GM23338 (cell line): ENCODE measurements around the gene PABPC1L. TPM values are rescaled to one million over a fixed set of nuclear protein-coding genes. Genes with fewer than 3 reads are reported as not detected.

Experiments used
- ATAC-seq: fragments of 200-7000 bp; cut with Tn5 transposase; 3 replicates; pipeline ENCODE4 v1.9.1; 2020
- DNase-seq: peaks from one replicate; pipeline ENCODE4 v3.0.0-alpha.2; 2015; ENCODE audit warnings: low spot score
- H2AFZ ChIP-seq: fragments of 200-600 bp; sonication (generic); 2 replicates; pipeline ENCODE4 v1.8.0; 2016; ENCODE audit warnings: antibody characterized with exemption, mild to moderate bottlenecking, moderate library complexity
- H3F3A ChIP-seq: fragments of 200-600 bp; sonication (generic); replicated peaks from 2 replicates; pipeline ENCODE4 v1.8.0; 2017; ENCODE audit warnings: antibody characterized with exemption, mixed run types, low read depth
- H3K27ac ChIP-seq: fragments of 200-600 bp; sonication (generic); 2 replicates; pipeline ENCODE4 v1.6.1; 2016; ENCODE audit warnings: low read depth
- H3K27me3 ChIP-seq: fragments of 200-600 bp; sonication (generic); 2 replicates; pipeline ENCODE4 v1.8.0; 2016; ENCODE audit warnings: mild to moderate bottlenecking, mixed run types, moderate library complexity; ENCODE audit not compliant: insufficient read depth
- H3K36me3 ChIP-seq: fragments of 200-600 bp; sonication (generic); 2 replicates; pipeline ENCODE4 v1.8.0; 2016; ENCODE audit warnings: mild to moderate bottlenecking; ENCODE audit not compliant: insufficient read depth
- H3K4me1 ChIP-seq: fragments of 200-600 bp; sonication (generic); 2 replicates; pipeline ENCODE4 v1.8.0; 2016; ENCODE audit warnings: mild to moderate bottlenecking, moderate library complexity; ENCODE audit not compliant: insufficient read depth
- H3K4me2 ChIP-seq: fragments of 200-600 bp; sonication (generic); 2 replicates; pipeline ENCODE4 v1.7.1; 2017; ENCODE audit warnings: mixed run types
- H3K4me3 ChIP-seq: fragments of 200-600 bp; sonication (generic); 2 replicates; pipeline ENCODE4 v1.6.1; 2016; ENCODE audit warnings: mixed run types
- H3K79me2 ChIP-seq: fragments of 200-600 bp; sonication (generic); replicated peaks from 2 replicates; pipeline ENCODE4 v1.8.0; 2017; ENCODE audit warnings: mild to moderate bottlenecking; ENCODE audit not compliant: insufficient read depth
- H3K9me2 ChIP-seq: fragments of 200-600 bp; sonication (generic); 2 replicates; pipeline ENCODE4 v1.8.0; 2017; ENCODE audit not compliant: insufficient read depth
- H4K20me1 ChIP-seq: fragments of 200-600 bp; sonication (generic); replicated peaks from 2 replicates; pipeline ENCODE4 v1.8.0; 2017; ENCODE audit warnings: mild to moderate bottlenecking; ENCODE audit not compliant: insufficient read depth
- H3K27ac Mint-ChIP-seq: 2 replicates; pipeline ENCODE4 v1.8.0; 2020; ENCODE audit warnings: inconsistent platforms, mild to moderate bottlenecking, moderate library complexity, mixed read lengths
- H3K27me3 Mint-ChIP-seq: 3 replicates; pipeline ENCODE4 v1.8.0; 2022; ENCODE audit warnings: low read depth, mild to moderate bottlenecking, moderate library complexity, mixed read lengths, inconsistent platforms; ENCODE audit not compliant: insufficient read depth, poor library complexity
- H3K36me3 Mint-ChIP-seq: 3 replicates; pipeline ENCODE4 v1.8.0; 2021; ENCODE audit warnings: low read depth, mild to moderate bottlenecking, inconsistent platforms, moderate library complexity, mixed read lengths
- H3K4me1 Mint-ChIP-seq: 3 replicates; pipeline ENCODE4 v1.8.0; 2020; ENCODE audit warnings: mild to moderate bottlenecking, inconsistent platforms, mixed read lengths
- H3K4me3 Mint-ChIP-seq: 3 replicates; pipeline ENCODE4 v1.8.0; 2021; ENCODE audit warnings: moderate library complexity, mild to moderate bottlenecking, inconsistent platforms, mixed read lengths
- H3K9me3 Mint-ChIP-seq: 3 replicates; pipeline ENCODE4 v1.8.0; 2020; ENCODE audit warnings: moderate library complexity, mild to moderate bottlenecking, inconsistent platforms, mixed read lengths
- EZH2 ChIP-seq: fragments of 200-600 bp; sonication (generic); IDR thresholded peaks from one replicate; pipeline ENCODE4 v1.8.0; 2017; ENCODE audit warnings: antibody characterized with exemption, mild to moderate bottlenecking, low read depth; ENCODE audit not compliant: unreplicated experiment
- EZH2phosphoT487 ChIP-seq: fragments of 200-600 bp; sonication (generic); IDR thresholded peaks from one replicate; pipeline ENCODE4 v1.8.1; 2018; ENCODE audit warnings: antibody characterized with exemption; ENCODE audit not compliant: unreplicated experiment
- JUNB ChIP-seq: IDR thresholded peaks from one replicate; pipeline ENCODE4 v1.6.1; 2016; ENCODE audit warnings: antibody characterized with exemption; ENCODE audit not compliant: unreplicated experiment
- NANOG ChIP-seq: IDR thresholded peaks from 2 replicates; pipeline ENCODE4 v1.6.1; 2016; ENCODE audit warnings: antibody characterized with exemption, borderline replicate concordance
- POLR2AphosphoS5 ChIP-seq: IDR thresholded peaks from 2 replicates; pipeline ENCODE4 v1.6.1; 2016; ENCODE audit warnings: antibody characterized with exemption, low read depth
- STAT1 ChIP-seq: IDR thresholded peaks from one replicate; pipeline ENCODE4 v1.6.1; 2016; ENCODE audit warnings: antibody characterized with exemption; ENCODE audit not compliant: unreplicated experiment
- ZNF114 ChIP-seq: fragments of 250-450 bp; sonication (Bioruptor Pico); IDR thresholded peaks from 2 replicates; pipeline ENCODE4 v1.5.0; 2020; ENCODE audit warnings: mild to moderate bottlenecking, moderate library complexity
- polyA plus RNA-seq: library from polyadenylated mRNA; unstranded; fragments of >200 nt; fragmentation: Nextera tagmentation; extraction: Ambion mirVana; gene quantifications from 2 replicates; pipeline ENCODE4 v1.2.1, GENCODE V29; 2016
- total RNA-seq: library from RNA; depleted of rRNA; stranded (reverse); fragments of >200 nt; shearing (Covaris generic); gene quantifications from 2 replicates; pipeline ENCODE4 v1.2.3, GENCODE V29; 2014
- TF ChIP-seq, protein P1 (sequence below), 2 experiments: fragments of 200-600 bp in 1 of 2; sonication (generic) in 1 of 2; conservative IDR thresholded peaks; 2 replicates each; pipeline versions ENCODE4 v1.5.1 to v1.6.1; 2016 to 2017; ENCODE audit warnings: antibody characterized with exemption in 2 of 2, low read depth in 2 of 2, mild to moderate bottlenecking in 2 of 2, moderate library complexity in 1 of 2
- TF ChIP-seq, protein P2 (sequence below): fragments of 250-450 bp; sonication (Bioruptor Pico); IDR thresholded peaks from 2 replicates; pipeline ENCODE4 v1.5.0; 2020; ENCODE audit warnings: mild to moderate bottlenecking, moderate library complexity
- TF ChIP-seq, protein P3 (sequence below): IDR thresholded peaks from 2 replicates; pipeline ENCODE4 v1.6.1; 2016; ENCODE audit warnings: antibody characterized with exemption

PABPC1L gene
- total and polyA plus RNA-seq, 2 experiments from 2014 or later: 44.4 to 49.1 TPM

DNA sequence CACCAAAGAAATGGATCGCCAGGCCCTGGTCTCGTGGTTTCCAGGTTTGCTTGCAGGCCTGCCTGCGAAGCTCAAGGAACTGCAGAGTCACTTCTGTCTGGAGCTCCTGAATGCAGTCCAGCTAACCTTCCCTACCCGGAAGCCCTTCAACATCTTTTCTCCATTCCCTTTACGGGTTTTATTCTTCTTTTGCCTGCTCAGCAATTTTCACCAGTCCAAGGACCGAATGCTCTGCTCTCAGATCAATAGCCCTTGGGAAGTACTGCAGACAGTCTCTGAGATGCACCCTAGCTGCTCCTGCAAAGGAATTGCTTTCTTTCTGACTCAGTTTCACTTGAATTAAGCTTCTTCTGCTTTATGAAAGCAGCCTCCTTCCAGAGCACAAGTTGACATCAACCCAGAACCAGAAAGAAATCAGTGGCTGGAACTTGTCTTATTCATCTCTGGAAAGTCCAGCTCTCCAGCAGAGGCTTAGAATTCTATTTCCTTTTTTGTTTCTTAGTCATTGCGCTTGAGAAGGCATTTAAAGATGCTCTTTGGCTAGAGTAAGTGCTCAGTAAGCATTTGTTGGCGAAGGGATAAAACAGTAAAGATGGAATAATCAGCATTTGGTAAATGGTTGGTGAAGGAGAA lies 43.0 kb upstream of the PABPC1L start:
- Histone ChIP-seq H2AFZ (no peak overlapping the region; the same call in 1 of the 2 replicates), H3K4me1 (no peaks in the 10 kb centered on the region), H3K27ac (no peak overlapping the region), H3K27me3 (no peaks in the 10 kb centered on the region), H4K20me1 (no peaks in the 10 kb centered on the region), H3F3A (no peaks in the 10 kb centered on the region), H3K4me3 (no peak overlapping the region), H3K79me2 (no peaks in the 10 kb centered on the region), H3K36me3 (no peaks in the 10 kb centered on the region), H3K9me2 (no peaks in the 10 kb centered on the region), H3K4me2 (no peak overlapping the region)
- ATAC-seq (no peak), DNase-seq (no peak)
- Mint-ChIP-seq H3K4me3 (no peak overlapping the region), H3K27me3 (peaks cover 4% of the 10 kb centered on the region), H3K9me3 (no peaks in the 10 kb centered on the region), H3K4me1 (no peaks in the 10 kb centered on the region), H3K27ac (no peak overlapping the region), H3K36me3 (no peaks in the 10 kb centered on the region)
- TF ChIP-seq, protein P1, sequence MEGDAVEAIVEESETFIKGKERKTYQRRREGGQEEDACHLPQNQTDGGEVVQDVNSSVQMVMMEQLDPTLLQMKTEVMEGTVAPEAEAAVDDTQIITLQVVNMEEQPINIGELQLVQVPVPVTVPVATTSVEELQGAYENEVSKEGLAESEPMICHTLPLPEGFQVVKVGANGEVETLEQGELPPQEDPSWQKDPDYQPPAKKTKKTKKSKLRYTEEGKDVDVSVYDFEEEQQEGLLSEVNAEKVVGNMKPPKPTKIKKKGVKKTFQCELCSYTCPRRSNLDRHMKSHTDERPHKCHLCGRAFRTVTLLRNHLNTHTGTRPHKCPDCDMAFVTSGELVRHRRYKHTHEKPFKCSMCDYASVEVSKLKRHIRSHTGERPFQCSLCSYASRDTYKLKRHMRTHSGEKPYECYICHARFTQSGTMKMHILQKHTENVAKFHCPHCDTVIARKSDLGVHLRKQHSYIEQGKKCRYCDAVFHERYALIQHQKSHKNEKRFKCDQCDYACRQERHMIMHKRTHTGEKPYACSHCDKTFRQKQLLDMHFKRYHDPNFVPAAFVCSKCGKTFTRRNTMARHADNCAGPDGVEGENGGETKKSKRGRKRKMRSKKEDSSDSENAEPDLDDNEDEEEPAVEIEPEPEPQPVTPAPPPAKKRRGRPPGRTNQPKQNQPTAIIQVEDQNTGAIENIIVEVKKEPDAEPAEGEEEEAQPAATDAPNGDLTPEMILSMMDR (conservative IDR thresholded peaks at IDR 0.05; ENCODE audit: low read depth in 2 of 2): no peak
- no peak for TF ChIP-seq STAT1
- TF ChIP-seq ZNF114: no peak
- no peak for TF ChIP-seq EZH2phosphoT487
- no peak for TF ChIP-seq POLR2AphosphoS5
- no peak for TF ChIP-seq NANOG
- TF ChIP-seq, protein P2, sequence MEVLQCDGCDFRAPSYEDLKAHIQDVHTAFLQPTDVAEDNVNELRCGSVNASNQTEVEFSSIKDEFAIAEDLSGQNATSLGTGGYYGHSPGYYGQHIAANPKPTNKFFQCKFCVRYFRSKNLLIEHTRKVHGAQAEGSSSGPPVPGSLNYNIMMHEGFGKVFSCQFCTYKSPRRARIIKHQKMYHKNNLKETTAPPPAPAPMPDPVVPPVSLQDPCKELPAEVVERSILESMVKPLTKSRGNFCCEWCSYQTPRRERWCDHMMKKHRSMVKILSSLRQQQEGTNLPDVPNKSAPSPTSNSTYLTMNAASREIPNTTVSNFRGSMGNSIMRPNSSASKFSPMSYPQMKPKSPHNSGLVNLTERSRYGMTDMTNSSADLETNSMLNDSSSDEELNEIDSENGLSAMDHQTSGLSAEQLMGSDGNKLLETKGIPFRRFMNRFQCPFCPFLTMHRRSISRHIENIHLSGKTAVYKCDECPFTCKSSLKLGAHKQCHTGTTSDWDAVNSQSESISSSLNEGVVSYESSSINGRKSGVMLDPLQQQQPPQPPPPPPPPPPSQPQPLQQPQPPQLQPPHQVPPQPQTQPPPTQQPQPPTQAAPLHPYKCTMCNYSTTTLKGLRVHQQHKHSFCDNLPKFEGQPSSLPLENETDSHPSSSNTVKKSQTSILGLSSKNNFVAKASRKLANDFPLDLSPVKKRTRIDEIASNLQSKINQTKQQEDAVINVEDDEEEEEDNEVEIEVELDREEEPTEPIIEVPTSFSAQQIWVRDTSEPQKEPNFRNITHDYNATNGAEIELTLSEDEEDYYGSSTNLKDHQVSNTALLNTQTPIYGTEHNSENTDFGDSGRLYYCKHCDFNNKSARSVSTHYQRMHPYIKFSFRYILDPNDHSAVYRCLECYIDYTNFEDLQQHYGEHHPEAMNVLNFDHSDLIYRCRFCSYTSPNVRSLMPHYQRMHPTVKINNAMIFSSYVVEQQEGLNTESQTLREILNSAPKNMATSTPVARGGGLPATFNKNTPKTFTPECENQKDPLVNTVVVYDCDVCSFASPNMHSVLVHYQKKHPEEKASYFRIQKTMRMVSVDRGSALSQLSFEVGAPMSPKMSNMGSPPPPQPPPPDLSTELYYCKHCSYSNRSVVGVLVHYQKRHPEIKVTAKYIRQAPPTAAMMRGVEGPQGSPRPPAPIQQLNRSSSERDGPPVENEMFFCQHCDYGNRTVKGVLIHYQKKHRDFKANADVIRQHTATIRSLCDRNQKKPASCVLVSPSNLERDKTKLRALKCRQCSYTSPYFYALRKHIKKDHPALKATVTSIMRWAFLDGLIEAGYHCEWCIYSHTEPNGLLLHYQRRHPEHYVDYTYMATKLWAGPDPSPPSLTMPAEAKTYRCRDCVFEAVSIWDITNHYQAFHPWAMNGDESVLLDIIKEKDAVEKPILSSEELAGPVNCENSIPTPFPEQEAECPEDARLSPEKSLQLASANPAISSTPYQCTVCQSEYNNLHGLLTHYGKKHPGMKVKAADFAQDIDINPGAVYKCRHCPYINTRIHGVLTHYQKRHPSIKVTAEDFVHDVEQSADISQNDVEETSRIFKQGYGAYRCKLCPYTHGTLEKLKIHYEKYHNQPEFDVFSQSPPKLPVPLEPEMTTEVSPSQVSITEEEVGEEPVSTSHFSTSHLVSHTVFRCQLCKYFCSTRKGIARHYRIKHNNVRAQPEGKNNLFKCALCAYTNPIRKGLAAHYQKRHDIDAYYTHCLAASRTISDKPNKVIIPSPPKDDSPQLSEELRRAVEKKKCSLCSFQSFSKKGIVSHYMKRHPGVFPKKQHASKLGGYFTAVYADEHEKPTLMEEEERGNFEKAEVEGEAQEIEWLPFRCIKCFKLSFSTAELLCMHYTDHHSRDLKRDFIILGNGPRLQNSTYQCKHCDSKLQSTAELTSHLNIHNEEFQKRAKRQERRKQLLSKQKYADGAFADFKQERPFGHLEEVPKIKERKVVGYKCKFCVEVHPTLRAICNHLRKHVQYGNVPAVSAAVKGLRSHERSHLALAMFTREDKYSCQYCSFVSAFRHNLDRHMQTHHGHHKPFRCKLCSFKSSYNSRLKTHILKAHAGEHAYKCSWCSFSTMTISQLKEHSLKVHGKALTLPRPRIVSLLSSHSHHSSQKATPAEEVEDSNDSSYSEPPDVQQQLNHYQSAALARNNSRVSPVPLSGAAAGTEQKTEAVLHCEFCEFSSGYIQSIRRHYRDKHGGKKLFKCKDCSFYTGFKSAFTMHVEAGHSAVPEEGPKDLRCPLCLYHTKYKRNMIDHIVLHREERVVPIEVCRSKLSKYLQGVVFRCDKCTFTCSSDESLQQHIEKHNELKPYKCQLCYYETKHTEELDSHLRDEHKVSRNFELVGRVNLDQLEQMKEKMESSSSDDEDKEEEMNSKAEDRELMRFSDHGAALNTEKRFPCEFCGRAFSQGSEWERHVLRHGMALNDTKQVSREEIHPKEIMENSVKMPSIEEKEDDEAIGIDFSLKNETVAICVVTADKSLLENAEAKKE (CRISPR knock-in tag): no peak
- no peak for TF ChIP-seq JUNB
- TF ChIP-seq EZH2: no peak
- TF ChIP-seq, protein P3, sequence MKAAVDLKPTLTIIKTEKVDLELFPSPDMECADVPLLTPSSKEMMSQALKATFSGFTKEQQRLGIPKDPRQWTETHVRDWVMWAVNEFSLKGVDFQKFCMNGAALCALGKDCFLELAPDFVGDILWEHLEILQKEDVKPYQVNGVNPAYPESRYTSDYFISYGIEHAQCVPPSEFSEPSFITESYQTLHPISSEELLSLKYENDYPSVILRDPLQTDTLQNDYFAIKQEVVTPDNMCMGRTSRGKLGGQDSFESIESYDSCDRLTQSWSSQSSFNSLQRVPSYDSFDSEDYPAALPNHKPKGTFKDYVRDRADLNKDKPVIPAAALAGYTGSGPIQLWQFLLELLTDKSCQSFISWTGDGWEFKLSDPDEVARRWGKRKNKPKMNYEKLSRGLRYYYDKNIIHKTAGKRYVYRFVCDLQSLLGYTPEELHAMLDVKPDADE: no peak
